HCT116 (cell line): ENCODE measurements around the gene TMEFF2.

Experiments used
- CBX3 ChIP-seq: IDR thresholded peaks from 2 replicates; pipeline ENCODE4 v1.6.1; 2012; ENCODE audit warnings: low read depth
- CEBPB ChIP-seq: IDR thresholded peaks from 2 replicates; pipeline ENCODE4 v1.6.1; 2012; ENCODE audit warnings: low read depth
- EZH2 ChIP-seq: fragments of 200-600 bp; sonication (generic); IDR thresholded peaks from 2 replicates; pipeline ENCODE4 v1.6.1; 2017; ENCODE audit warnings: antibody characterized with exemption, mixed run types
- POLR2A ChIP-seq: IDR thresholded peaks from 2 replicates; pipeline ENCODE4 v1.7.0; 2011; ENCODE audit warnings: borderline replicate concordance; ENCODE audit not compliant: insufficient read depth, insufficient read length; ENCODE audit errors: extremely low read depth
- RAD21 ChIP-seq: IDR thresholded peaks from 2 replicates; pipeline ENCODE4 v1.6.1; 2012; ENCODE audit warnings: low read depth, mild to moderate bottlenecking
- SIN3A ChIP-seq: IDR thresholded peaks from 2 replicates; pipeline ENCODE4 v1.6.1; 2012; ENCODE audit warnings: low read depth
- YY1 ChIP-seq: IDR thresholded peaks from 2 replicates; pipeline ENCODE4 v1.6.1; 2011; ENCODE audit warnings: low read length, low read depth, moderate library complexity, mild to moderate bottlenecking; ENCODE audit not compliant: insufficient replicate concordance; ENCODE audit errors: extremely low read depth
- ZNF274 ChIP-seq: fragments of 200-500 bp; sonication (Bioruptor generic); IDR thresholded peaks from 2 replicates; pipeline ENCODE4 v1.6.1; 2014; ENCODE audit warnings: mild to moderate bottlenecking, low read depth, low read length, inconsistent platforms
- TF ChIP-seq, protein P1 (sequence below), 3 experiments: fragments of 200-600 bp in 1 of 3; sonication (generic) in 1 of 3; IDR thresholded peaks in 2 of 3; conservative IDR thresholded peaks in 1 of 3; 2 replicates each; pipeline ENCODE4 v1.5.1; 2012 to 2017; ENCODE audit warnings: low read depth in 2 of 3, low read length in 2 of 3, antibody characterized with exemption in 1 of 3, borderline replicate concordance in 1 of 3, control low read depth in 1 of 3, mild to moderate bottlenecking in 1 of 3, mixed read lengths in 1 of 3, mixed run types in 1 of 3, moderate library complexity in 1 of 3; ENCODE audit not compliant: insufficient read depth in 1 of 3
- TF ChIP-seq, protein P2 (sequence below): IDR thresholded peaks from 2 replicates; pipeline ENCODE4 v1.6.1; 2012; ENCODE audit warnings: low read depth
- TF ChIP-seq, protein P3 (sequence below): IDR thresholded peaks from 2 replicates; pipeline ENCODE4 v1.6.1; 2012

DNA sequence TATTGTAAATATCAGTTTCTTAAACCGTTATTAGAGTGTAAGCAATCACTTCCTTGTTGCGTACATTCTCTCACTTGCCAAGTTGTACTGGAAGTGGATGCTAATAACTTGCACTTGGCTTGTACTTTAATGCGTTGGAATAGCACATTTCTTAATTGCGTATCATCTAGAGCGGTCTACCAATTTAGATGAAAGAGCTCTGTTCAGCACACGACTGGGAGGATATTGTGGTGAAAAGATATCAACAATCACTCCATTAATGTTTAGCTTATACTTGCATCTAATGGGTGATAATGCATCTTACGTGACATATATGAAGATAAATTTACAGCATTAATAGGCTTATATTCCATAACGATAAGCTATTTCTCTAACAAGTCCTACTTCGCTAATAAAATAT lies 11.7 kb upstream of the TMEFF2 start:
- TF ChIP-seq YY1 (no peak), CBX3 (no peak), EZH2 (no peak), POLR2A (no peak), SIN3A (no peak), ZNF274 (no peak), RAD21 (no peak), CEBPB (no peak)
- TF ChIP-seq, protein P1, sequence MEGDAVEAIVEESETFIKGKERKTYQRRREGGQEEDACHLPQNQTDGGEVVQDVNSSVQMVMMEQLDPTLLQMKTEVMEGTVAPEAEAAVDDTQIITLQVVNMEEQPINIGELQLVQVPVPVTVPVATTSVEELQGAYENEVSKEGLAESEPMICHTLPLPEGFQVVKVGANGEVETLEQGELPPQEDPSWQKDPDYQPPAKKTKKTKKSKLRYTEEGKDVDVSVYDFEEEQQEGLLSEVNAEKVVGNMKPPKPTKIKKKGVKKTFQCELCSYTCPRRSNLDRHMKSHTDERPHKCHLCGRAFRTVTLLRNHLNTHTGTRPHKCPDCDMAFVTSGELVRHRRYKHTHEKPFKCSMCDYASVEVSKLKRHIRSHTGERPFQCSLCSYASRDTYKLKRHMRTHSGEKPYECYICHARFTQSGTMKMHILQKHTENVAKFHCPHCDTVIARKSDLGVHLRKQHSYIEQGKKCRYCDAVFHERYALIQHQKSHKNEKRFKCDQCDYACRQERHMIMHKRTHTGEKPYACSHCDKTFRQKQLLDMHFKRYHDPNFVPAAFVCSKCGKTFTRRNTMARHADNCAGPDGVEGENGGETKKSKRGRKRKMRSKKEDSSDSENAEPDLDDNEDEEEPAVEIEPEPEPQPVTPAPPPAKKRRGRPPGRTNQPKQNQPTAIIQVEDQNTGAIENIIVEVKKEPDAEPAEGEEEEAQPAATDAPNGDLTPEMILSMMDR (IDR thresholded peaks at IDR 0.05 in 2 of 3, conservative IDR thresholded peaks at IDR 0.05 in 1 of 3; ENCODE audit: borderline replicate concordance in 1 of 3, insufficient read depth in 1 of 3, low read depth in 2 of 3, low read length in 2 of 3): no peak
- TF ChIP-seq, protein P2, sequence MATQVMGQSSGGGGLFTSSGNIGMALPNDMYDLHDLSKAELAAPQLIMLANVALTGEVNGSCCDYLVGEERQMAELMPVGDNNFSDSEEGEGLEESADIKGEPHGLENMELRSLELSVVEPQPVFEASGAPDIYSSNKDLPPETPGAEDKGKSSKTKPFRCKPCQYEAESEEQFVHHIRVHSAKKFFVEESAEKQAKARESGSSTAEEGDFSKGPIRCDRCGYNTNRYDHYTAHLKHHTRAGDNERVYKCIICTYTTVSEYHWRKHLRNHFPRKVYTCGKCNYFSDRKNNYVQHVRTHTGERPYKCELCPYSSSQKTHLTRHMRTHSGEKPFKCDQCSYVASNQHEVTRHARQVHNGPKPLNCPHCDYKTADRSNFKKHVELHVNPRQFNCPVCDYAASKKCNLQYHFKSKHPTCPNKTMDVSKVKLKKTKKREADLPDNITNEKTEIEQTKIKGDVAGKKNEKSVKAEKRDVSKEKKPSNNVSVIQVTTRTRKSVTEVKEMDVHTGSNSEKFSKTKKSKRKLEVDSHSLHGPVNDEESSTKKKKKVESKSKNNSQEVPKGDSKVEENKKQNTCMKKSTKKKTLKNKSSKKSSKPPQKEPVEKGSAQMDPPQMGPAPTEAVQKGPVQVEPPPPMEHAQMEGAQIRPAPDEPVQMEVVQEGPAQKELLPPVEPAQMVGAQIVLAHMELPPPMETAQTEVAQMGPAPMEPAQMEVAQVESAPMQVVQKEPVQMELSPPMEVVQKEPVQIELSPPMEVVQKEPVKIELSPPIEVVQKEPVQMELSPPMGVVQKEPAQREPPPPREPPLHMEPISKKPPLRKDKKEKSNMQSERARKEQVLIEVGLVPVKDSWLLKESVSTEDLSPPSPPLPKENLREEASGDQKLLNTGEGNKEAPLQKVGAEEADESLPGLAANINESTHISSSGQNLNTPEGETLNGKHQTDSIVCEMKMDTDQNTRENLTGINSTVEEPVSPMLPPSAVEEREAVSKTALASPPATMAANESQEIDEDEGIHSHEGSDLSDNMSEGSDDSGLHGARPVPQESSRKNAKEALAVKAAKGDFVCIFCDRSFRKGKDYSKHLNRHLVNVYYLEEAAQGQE: no peak
- TF ChIP-seq, protein P3, sequence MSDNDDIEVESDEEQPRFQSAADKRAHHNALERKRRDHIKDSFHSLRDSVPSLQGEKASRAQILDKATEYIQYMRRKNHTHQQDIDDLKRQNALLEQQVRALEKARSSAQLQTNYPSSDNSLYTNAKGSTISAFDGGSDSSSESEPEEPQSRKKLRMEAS: no peak
